HEK293T (cell line): ENCODE measurements around the gene GPD1L.

Source experiments
- FOXA1 ChIP-seq: fragments of 450-650 bp; IDR thresholded peaks from 2 replicates; pipeline ENCODE4 v1.6.1; 2016; ENCODE audit warnings: mild to moderate bottlenecking
- FOXK2 ChIP-seq: fragments of 450-650 bp; IDR thresholded peaks from 2 replicates; pipeline ENCODE4 v1.6.1; 2016; ENCODE audit warnings: mild to moderate bottlenecking
- FOXM1 ChIP-seq: fragments of 450-650 bp; IDR thresholded peaks from 2 replicates; pipeline ENCODE4 v1.6.1; 2017; ENCODE audit warnings: mild to moderate bottlenecking, borderline replicate concordance
- L3MBTL2 ChIP-seq: fragments of 450-650 bp; conservative IDR thresholded peaks from 2 replicates; pipeline ENCODE4 v1.6.1; 2016; ENCODE audit warnings: mild to moderate bottlenecking
- PKNOX1 ChIP-seq: fragments of 450-650 bp; IDR thresholded peaks from 2 replicates; pipeline ENCODE4 v1.6.1; 2016
- SUZ12 ChIP-seq: fragments of 450-650 bp; IDR thresholded peaks from 2 replicates; pipeline ENCODE4 v1.6.1; 2016; ENCODE audit warnings: mild to moderate bottlenecking
- TARDBP ChIP-seq: fragments of 450-650 bp; IDR thresholded peaks from 2 replicates; pipeline ENCODE4 v1.6.1; 2016

GRCh38 chr3:32198714-32199113 lies 92.3 kb downstream of the GPD1L start:
- no peak for TF ChIP-seq FOXA1
- no peak for TF ChIP-seq FOXK2
- no peak for TF ChIP-seq SUZ12
- TF ChIP-seq L3MBTL2 = no peak
- TF ChIP-seq TARDBP = no peak
- TF ChIP-seq PKNOX1 = no peak
- no peak for TF ChIP-seq FOXM1
